ENCODE results near the gene PTGER4.
"Not testable (repeated sequence)": the region's sequence is repeated elsewhere in the genome, so short reads cannot be mapped to it uniquely, and the experiment has no call there.

DNA sequence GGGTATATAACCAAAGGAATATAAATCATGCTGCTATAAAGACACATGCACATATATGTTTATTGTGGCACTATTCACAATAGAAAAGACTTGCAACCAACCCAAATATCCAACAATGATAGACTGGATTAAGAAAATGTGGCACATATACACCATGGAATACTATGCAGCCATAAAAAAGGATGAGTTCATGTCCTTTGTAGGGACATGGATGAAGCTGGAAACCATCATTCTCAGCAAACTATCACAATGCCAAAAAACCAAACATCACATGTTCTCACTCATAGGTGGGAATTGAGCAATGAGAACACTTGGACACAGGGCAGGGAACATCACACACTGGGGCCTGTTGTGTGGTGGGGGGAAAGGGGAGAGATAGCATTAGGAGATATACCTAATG lies 30.9 kb downstream of the PTGER4 start:
- TF ChIP-seq, protein P1, sequence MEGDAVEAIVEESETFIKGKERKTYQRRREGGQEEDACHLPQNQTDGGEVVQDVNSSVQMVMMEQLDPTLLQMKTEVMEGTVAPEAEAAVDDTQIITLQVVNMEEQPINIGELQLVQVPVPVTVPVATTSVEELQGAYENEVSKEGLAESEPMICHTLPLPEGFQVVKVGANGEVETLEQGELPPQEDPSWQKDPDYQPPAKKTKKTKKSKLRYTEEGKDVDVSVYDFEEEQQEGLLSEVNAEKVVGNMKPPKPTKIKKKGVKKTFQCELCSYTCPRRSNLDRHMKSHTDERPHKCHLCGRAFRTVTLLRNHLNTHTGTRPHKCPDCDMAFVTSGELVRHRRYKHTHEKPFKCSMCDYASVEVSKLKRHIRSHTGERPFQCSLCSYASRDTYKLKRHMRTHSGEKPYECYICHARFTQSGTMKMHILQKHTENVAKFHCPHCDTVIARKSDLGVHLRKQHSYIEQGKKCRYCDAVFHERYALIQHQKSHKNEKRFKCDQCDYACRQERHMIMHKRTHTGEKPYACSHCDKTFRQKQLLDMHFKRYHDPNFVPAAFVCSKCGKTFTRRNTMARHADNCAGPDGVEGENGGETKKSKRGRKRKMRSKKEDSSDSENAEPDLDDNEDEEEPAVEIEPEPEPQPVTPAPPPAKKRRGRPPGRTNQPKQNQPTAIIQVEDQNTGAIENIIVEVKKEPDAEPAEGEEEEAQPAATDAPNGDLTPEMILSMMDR (IDR thresholded peaks at IDR 0.05): not testable (repeated sequence)
- not testable (repeated sequence) for TF ChIP-seq POLR2A (IDR thresholded peaks at IDR 0.05)
